ENCODE measurements around the gene MEMO1.
"Not testable (repeated sequence)": the region's sequence is repeated elsewhere in the genome, so short reads cannot be mapped to it uniquely, and the experiment has no call there.

MEMO1 gene

GRCh38 chr2:31900156-31900555, 110.7 kb downstream of the MEMO1 start:
- DNase-seq: not testable (repeated sequence)

- DNase-seq: not testable (repeated sequence)
Observed at GRCh38 chr2:31898346-31898745, 112.5 kb downstream of the MEMO1 start.

GRCh38 chr2:31897340-31897739, 113.5 kb downstream of the MEMO1 start:
- DNase-seq: not testable (repeated sequence)

- no peak for DNase-seq
Observed at GRCh38 chr2:31896293-31896692, 114.5 kb downstream of the MEMO1 start.

- DNase-seq: no peak
Observed at GRCh38 chr2:31894656-31895055, 116.2 kb downstream of the MEMO1 start.

- no peak for DNase-seq
Observed at GRCh38 chr2:31893094-31893493, 117.7 kb downstream of the MEMO1 start.

- DNase-seq: no peak
Observed at GRCh38 chr2:31889044-31889443, 121.8 kb downstream of the MEMO1 start.

GRCh38 chr2:31888550-31888949, 122.3 kb downstream of the MEMO1 start:
- no peak for DNase-seq

GRCh38 chr2:31886700-31887099, 124.1 kb downstream of the MEMO1 start:
- DNase-seq: no peak

GRCh38 chr2:31877008-31877407, 133.8 kb downstream of the MEMO1 start:
- DNase-seq: no peak

GRCh38 chr2:31874071-31874470, 136.7 kb downstream of the MEMO1 start:
- no peak for DNase-seq

- DNase-seq: no peak
Observed at GRCh38 chr2:31865215-31865614, 145.6 kb downstream of the MEMO1 start.

- DNase-seq: no peak
Observed at GRCh38 chr2:31863867-31864266, 146.9 kb downstream of the MEMO1 start.

- not testable (repeated sequence) for DNase-seq
Observed at GRCh38 chr2:31863015-31863656, 147.7 kb downstream of the MEMO1 start.

GRCh38 chr2:31859959-31860358, 150.8 kb downstream of the MEMO1 start:
- DNase-seq: no peak

GRCh38 chr2:31853521-31853920, 157.3 kb downstream of the MEMO1 start:
- DNase-seq: no peak

GRCh38 chr2:31842150-31842549, 168.7 kb downstream of the MEMO1 start:
- DNase-seq: not testable (repeated sequence)

GRCh38 chr2:31835450-31835849, 175.4 kb downstream of the MEMO1 start:
- no peak for DNase-seq

GRCh38 chr2:31832363-31832762, 178.4 kb downstream of the MEMO1 start:
- no peak for DNase-seq

GRCh38 chr2:31831585-31831984, 179.2 kb downstream of the MEMO1 start:
- DNase-seq: no peak

- DNase-seq: no peak
Observed at GRCh38 chr2:31828891-31829290, 181.9 kb downstream of the MEMO1 start.

GRCh38 chr2:31823558-31823957, 187.2 kb downstream of the MEMO1 start:
- DNase-seq: no peak

GRCh38 chr2:31822587-31822986, 188.2 kb downstream of the MEMO1 start:
- no peak for DNase-seq

Measured in central memory CD4-positive, alpha-beta T cell (primary cell).